GM15510 (cell line): ENCODE results near the gene COL27A1.
"Not testable (repeated sequence)": the region's sequence is repeated elsewhere in the genome, so short reads cannot be mapped to it uniquely, and the experiment has no call there.

ENCODE experiments used
- POLR2A ChIP-seq: IDR thresholded peaks from 3 replicates; pipeline ENCODE4 v1.6.1; 2011; ENCODE audit warnings: borderline replicate concordance; ENCODE audit not compliant: insufficient read length; ENCODE audit errors: extremely low read depth

The COL27A1 gene

DNA sequence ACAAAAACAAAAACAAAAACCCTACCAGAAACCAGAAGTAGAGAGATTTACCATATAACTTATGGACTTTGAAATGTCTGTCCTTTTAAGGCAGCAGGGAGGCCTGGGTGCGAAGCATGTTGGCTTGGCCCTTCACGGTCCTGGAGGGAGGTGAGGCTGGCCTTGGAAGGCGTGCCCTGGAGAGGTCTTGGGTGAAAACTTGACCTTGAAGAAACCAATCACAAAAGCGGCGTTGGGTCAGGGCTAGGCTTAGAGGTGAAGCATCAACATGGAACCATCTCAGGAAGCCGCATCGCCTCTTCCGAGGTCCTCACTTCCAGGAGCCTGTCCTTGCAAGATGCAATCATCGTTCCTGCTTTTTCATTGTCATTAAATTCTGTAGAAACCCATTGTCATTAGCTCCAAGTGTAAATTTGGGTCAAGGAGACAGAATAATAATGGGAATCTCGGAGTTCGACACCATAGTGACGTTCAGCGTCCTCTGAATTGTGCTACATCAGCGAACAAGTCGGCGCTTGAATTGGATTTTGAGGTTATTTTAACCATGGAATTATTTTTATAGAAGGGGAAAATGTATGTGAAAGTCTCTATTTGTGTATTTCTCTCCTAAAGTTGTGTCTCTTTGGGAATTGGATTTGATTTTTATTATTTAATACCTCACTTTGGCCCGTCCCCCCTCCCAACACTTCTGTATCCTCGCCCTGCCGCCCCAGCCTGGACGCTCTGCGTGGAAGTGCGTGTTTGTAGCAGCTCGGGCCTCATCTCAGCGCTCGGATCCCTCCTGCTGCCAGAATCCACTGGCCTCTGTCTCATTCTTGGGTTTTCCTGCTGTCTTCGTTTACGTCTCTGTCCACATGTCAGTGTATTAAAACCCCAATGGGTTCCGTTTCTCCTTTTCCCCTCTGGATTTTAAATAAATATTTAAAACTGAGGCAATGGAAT is 156.5 kb downstream of the COL27A1 start:
- TF ChIP-seq POLR2A = no peak

DNA sequence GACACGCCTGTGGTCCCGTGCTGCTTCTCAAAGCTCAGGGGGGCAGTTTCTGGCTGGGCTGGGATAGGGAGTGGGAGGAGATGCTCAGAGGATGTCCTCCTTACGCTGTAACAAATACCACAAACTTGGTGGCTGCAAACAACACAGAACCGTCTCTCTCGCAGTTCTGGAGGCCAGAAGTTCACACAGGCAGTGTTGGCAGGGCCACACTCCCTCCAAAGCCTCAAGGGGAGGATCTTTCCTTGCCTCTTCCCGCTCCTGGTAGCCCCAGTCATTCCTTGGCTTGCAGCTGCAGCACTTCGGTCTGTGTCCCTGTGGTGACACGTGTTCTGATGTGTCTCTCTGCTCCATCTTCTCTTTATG is 157.2 kb downstream of the COL27A1 start:
- no peak for TF ChIP-seq POLR2A

DNA sequence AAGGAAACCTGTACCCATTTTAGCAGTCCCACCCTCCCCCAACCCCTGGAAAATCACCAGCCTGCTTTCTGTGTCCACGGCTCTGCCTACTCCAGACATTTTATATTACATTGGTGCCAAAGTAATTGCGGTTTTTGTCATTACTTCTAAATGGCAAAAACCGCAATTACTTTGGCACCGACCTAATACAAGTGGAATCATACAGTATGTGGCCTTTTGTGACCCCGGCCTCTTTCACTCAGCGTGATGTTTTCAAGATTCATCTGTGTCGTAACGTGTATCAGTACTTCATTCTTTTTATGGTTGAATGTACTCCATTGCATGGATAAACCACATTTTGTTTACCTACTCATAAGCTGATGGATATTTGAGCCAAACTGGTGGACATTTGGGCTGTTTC is 157.8 kb downstream of the COL27A1 start:
- no peak for TF ChIP-seq POLR2A

DNA sequence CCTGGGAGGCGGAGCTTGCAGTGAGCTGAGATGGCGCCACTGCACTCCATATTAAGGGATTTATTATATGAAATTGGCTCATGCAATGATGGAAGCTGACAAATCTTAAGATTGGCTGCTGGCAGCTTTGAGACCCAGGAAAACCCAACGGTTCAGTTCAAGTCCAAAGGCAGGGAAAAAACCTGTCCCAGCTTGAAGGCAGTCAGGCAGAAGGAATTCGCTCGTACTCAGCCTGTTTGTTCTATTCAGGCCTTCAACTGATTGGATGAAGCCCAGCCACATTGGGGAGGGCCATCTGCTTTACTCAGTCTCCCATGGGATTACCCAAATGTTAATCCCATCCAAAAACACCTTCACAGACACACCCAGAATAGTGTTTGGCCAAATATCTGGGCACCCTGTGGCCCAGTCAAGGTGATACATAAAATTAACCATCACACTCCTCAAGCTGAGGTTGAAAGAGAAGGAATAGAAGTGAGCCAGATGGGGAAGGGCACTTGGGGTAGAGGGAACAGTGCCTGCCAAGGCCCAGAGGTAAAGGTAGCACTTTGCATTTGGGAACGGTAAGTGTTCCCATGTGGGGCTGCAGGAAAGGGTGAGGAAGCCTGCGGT is 159.0 kb downstream of the COL27A1 start:
- TF ChIP-seq POLR2A = no peak

DNA sequence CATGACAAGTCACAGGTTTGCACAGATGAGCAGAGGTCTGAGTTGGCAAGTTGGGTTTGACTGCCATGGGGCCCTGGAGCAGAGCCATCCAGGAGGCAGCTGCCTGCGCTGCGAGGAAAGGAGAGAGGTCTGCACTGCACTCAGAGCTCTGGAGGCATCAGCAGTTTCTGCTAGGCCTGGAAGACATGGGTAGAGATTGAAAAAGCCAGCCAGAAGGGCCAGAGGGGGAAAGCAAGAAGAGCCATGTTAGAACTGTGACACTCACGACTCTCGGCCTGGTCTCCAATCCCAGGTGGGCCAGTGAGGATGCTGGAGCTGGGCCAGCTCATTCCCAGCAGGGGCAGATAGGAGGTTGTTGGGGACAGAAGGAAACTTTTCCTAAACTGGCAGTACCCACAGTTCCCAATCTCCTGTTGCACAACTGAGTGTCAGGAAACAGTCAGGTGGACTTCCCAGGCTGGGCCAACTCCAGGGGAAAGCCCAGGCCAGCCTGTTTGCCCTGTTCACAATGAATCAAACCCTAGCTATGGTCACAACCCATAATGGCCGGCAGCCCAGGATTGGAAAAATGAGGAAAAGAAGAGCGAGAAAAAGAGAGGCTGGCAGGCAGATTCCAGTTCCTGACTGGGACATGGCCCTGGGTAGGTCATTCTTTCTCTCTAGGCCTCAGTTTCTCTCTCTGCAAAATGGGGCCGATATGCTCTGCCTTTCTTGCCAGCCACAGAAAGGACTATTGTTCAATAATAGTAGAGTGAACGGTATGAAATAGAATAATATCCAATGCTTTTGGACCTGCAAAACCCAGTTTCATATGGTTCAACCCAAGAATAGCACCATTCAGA is 159.8 kb downstream of the COL27A1 start:
- TF ChIP-seq POLR2A = no peak

DNA sequence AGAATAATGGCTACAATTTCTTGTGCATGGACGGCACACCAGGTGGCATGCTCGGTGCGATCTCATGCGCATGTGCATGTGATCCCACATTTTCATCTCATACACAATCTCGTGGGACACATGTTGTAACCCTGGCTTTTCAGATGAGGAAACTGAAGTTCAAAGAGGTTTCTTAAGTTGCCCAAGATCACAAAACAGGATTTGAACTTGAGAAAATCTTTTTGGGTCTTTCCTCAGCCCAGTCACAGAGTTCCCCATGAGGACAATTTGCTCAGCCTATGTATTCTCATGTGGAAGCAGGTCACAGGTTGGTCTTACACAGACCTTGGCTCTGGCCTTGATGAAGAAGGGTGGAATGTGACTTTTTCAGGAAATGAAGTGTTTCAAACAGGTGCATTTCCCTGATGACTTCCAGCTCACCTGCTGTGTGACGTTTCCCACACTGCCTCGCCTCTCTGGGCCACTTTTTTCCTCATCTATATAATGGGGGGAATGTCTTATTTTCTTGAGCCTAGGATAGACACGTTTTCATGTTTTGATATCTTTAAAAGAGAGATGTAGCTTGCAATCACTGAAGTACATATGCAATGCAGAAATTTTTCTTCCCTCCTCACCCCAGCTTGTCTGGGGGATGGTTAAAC is 160.5 kb downstream of the COL27A1 start:
- no peak for TF ChIP-seq POLR2A

DNA sequence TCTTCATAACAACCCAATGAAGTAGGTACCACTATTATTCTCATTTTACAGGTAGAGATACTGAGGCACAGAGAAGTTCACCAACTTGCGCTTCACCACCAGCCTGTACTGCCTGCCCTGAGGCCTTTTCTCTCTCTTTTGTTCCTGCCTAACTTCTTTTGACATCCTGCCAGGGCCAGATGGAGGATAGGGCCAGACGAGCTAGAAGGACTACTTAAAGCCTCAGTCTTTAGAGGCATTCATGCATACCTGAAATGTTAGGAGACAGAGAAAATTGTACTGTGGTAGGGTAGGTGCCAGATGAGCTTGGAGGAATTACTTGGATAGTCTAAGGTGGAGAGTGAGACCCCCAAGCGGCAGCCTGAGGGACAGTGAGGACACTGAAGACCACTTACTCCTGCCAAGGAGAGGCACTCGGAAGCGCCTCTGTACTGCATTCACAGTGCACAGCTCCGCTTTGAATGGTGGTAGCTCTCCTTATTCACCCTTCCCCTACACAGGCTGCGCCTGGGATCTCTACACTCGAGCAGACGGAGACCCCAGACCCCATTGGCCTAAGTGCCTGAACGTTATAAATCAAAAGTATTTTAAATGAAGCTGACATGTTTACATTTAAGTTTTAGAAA is 161.4 kb downstream of the COL27A1 start:
- TF ChIP-seq POLR2A = no peak

DNA sequence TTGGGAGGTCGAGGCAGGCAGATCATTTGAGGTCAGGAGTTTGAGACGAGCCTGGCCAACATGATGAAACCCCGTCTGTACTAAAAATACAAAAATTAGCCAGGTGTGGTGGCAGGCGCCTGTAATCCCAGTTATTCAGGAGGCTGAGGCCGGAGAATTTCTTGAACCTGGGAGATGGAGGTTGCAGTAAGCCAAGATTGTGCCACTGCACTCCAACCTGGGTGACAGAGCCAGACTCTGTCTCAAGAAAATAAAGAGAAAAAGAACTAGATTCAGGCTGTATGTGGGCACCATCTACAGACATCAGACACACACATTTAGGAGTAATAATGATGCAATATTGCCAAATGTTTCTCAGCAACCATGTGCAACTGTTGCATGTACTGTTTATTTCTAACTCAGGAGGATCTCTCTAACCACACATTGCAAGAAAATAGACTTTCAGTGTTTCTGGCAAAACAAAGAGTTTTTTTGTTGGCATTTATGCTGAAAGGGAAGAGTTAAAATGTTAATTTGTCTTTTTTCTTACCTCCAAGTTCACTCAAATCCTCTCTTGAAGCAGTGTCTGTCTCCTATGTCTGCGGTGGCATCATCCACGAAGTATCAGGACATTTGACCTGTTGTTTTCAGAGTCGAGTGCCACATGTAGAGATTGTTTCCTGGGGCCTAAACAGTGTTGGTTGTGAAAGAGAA is 162.5 kb downstream of the COL27A1 start:
- TF ChIP-seq POLR2A = no peak

DNA sequence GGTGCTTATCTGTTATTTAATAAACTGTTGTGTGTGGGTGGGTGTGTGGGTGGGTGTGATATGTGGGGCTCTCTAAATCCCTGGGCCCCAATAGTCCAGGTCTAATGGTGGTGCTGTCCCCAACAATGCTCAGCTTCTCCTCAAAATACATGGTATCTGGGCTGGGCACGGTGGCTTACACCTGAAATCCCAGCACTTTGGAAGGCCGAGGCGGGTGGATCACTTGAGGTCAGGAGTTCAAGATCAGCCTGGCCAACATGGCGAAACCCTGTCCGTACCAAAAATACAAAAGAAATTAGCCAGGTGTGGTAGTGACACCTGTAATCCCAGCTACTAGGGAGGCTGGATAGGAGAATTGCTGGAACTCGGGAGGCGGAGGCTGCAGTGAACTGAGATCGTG is 163.1 kb downstream of the COL27A1 start:
- TF ChIP-seq POLR2A = no peak

DNA sequence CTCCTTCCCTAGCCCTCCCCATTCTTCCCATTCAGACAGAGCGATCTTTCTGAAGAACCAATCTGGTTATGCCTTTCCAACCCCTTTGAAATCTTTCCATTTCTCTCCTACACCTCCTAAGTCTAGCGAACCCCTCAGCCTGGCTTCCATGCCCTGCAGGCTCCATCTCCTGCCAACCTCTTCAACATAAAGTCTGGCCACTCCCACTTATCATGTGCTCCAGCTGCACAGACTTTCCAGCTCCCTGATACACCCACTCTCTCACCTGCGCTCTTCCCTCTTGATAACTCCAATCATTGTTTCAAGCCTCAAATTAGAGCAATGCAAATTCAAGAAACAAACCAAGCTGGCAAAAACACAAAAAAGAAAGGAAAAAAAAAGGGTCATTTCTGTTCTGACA is 163.8 kb downstream of the COL27A1 start:
- no peak for TF ChIP-seq POLR2A

DNA sequence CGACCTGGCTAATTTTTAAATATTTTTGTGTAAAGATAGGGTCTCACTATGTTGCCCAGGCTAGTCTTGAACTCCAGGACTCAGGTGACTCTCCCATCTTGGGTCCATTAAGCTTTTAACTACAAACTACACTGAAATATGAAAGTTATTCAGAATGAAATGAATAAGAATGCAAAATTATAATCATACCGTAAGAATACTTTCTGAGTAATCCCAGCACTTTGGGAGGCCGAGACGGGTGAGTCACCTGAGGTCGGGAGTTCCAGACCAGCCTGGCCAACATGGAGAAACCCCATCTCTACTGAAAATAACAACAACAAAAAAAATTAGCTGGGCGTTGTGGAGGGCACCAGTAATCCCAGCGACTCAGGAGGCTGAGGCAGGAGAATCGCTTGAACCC is 166.4 kb downstream of the COL27A1 start:
- TF ChIP-seq POLR2A = no peak

DNA sequence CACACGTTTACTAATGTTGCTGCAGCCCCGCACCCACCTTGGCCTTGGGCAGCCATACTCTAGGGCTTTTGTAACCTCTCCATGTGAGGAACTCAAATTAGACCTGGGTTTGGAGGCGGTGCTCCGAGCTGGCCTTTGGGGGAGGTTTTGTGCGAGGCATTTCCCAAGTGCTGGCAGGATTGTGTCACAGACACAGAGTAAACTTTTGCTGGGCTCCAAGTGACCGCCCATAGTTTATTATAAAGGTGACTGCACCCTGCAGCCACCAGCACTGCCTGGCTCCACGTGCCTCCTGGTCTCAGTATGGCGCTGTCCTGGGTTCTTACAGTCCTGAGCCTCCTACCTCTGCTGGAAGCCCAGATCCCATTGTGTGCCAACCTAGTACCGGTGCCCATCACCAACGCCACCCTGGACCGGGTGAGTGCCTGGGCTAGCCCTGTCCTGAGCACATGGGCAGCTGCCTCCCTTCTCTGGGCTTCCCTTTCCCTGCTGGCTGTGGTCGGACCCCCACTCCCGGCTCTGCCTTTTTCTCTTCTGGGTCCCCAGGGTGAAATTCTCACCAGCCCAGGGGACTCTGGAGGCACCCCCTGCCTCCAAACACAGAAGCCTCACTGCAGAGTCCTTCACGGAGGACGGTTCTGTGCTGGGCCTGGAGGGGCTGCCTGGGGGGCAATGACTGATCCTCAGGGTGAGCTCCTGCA is 167.6 kb downstream of the COL27A1 start, which contains the start of gene ORM1:
Gene ORM1, plus strand, starts transcription at position 268 of the 701 bp plus-strand sequence. Its CDS starts 36 bp downstream, at position 304.
- not testable (repeated sequence) for TF ChIP-seq POLR2A

DNA sequence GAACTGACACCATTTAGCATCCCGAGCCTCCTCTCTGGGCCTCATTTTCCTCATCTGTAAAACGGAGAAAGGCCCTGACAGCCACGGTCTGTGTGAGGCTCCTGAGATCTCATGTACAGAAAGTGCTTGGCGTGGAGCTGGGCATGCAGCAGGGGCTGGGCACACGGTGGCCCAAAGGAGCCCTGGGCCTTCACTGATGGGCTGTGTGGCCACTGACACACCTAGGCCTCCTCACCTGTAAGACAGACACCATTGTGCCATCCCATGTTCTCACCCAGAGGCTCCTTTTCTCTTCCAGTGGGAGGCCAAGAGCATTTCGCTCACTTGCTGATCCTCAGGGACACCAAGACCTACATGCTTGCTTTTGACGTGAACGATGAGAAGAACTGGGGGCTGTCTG is 169.2 kb downstream of the COL27A1 start:
- TF ChIP-seq POLR2A = no peak
